Measurements from ENCODE around the gene FAM13A.

The FAM13A gene

GRCh38 chr4:88999392-88999930 lies 57.5 kb downstream of the FAM13A start:
- DNase-seq (ENCODE audit: low spot score), result no peak

- no peak for DNase-seq (ENCODE audit: low spot score)
Measured at GRCh38 chr4:88998891-88999290, 58.1 kb downstream of the FAM13A start.

- no peak for DNase-seq (ENCODE audit: low spot score)
Measured at GRCh38 chr4:88998001-88998400, 59.0 kb downstream of the FAM13A start.

GRCh38 chr4:88995874-88996273 lies 61.1 kb downstream of the FAM13A start:
- peak; percentile 19 for DNase-seq (ENCODE audit: low spot score)

- peak; percentile 47 for DNase-seq (ENCODE audit: low spot score)
Measured at GRCh38 chr4:88995257-88995656, 61.7 kb downstream of the FAM13A start.

GRCh38 chr4:88993246-88993645 lies 63.7 kb downstream of the FAM13A start:
- DNase-seq (ENCODE audit: low spot score), result no peak

- no peak for DNase-seq (ENCODE audit: low spot score)
Measured at GRCh38 chr4:88991746-88992145, 65.2 kb downstream of the FAM13A start.

GRCh38 chr4:88989990-88990389 lies 67.0 kb downstream of the FAM13A start:
- no peak for DNase-seq (ENCODE audit: low spot score)

GRCh38 chr4:88985088-88985773 lies 71.8 kb downstream of the FAM13A start:
- DNase-seq (ENCODE audit: low spot score), result no peak

GRCh38 chr4:88982757-88983156 lies 74.2 kb downstream of the FAM13A start:
- no peak for DNase-seq (ENCODE audit: low spot score)

GRCh38 chr4:88981993-88982392 lies 75.0 kb downstream of the FAM13A start:
- no peak for DNase-seq (ENCODE audit: low spot score)

GRCh38 chr4:88981556-88981955 lies 75.4 kb downstream of the FAM13A start:
- no peak for DNase-seq (ENCODE audit: low spot score)

GRCh38 chr4:88979276-88979675 lies 77.7 kb downstream of the FAM13A start:
- no peak for DNase-seq (ENCODE audit: low spot score)

GRCh38 chr4:88976775-88977035 lies 80.3 kb downstream of the FAM13A start:
- no peak for DNase-seq (ENCODE audit: low spot score)

GRCh38 chr4:88975958-88976774 lies 80.8 kb downstream of the FAM13A start:
- no peak for DNase-seq (ENCODE audit: low spot score)

- DNase-seq (ENCODE audit: low spot score), result no peak
Measured at GRCh38 chr4:88971536-88971935, 85.4 kb downstream of the FAM13A start.

GRCh38 chr4:88969746-88970145 lies 87.2 kb downstream of the FAM13A start:
- no peak for DNase-seq (ENCODE audit: low spot score)

GRCh38 chr4:88969271-88969670 lies 87.7 kb downstream of the FAM13A start:
- no peak for DNase-seq (ENCODE audit: low spot score)

- no peak for DNase-seq (ENCODE audit: low spot score)
Measured at GRCh38 chr4:88967883-88968331, 89.1 kb downstream of the FAM13A start.

- no peak for DNase-seq (ENCODE audit: low spot score)
Measured at GRCh38 chr4:88965053-88965452, 91.9 kb downstream of the FAM13A start.

- DNase-seq (ENCODE audit: low spot score), result peak; percentile 12
Measured at GRCh38 chr4:88964450-88964849, 92.5 kb downstream of the FAM13A start.

- DNase-seq (ENCODE audit: low spot score), result peak; percentile 18
Measured at GRCh38 chr4:88963817-88964216, 93.2 kb downstream of the FAM13A start.

- DNase-seq (ENCODE audit: low spot score), result no peak
Measured at GRCh38 chr4:88962396-88962795, 94.6 kb downstream of the FAM13A start.
